Umbilical cord (tissue), 2 donors: ENCODE data around the gene LMO4. TPM values are rescaled to one million over a fixed set of nuclear protein-coding genes. Genes with fewer than 3 reads are reported as not detected.
A peak's percentile ranks its signal among the peaks of the same experiment; 100 is the strongest.

Experiments used
- DNase-seq: peaks from one replicate; pipeline ENCODE4 v3.0.0-alpha.2; 2015; ENCODE audit warnings: low spot score
- total RNA-seq: library from RNA; depleted of rRNA; stranded (reverse); fragments of >200 nt; gene quantifications from one replicate; pipeline ENCODE4 v1.2.3, GENCODE V29; 2014; ENCODE audit warnings: low replicate concordance; ENCODE audit not compliant: insufficient read depth

LMO4 gene
- total RNA-seq, 1 donor from 2014 or later, result 98.0 TPM

DNA sequence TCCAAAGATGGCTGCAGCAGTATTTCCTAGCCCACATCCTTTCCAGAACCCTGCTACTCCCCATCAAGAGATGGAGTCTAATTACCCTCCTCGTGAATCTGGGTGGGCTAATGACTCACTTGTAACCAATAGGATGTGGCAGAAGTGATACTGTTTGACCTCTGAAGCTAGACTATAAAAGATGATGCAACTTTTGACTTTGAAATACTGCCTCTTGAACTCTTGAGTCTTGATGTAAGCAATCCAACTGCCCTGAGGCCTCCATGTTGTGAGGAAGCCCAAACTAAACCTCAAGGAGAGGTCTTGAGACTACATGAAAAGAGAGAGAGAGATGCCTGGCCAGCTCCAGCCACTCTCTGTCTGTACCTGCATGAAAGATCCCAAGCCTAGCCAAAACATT is 29.5 kb downstream of the LMO4 start:
- no peak for DNase-seq

DNA sequence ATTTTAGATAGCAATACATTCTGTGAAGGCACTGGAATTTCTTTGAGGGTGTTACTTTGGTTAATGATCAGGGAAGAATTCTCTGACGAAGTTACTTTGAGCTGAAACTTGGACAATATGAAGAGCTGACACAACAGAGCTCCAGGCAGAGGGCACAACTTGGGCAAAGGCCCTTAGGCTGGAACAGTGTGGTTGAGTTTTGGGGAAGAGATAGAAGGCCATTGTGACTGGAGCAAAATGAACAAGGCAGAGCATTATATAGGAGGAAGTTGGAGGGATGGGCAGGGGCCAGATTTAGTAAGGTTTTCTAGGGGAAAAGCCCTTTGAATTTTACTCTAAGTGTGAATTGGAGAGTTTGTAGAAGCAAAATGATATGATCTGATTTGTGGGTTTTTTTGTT is 30.9 kb downstream of the LMO4 start:
- DNase-seq, result no peak

DNA sequence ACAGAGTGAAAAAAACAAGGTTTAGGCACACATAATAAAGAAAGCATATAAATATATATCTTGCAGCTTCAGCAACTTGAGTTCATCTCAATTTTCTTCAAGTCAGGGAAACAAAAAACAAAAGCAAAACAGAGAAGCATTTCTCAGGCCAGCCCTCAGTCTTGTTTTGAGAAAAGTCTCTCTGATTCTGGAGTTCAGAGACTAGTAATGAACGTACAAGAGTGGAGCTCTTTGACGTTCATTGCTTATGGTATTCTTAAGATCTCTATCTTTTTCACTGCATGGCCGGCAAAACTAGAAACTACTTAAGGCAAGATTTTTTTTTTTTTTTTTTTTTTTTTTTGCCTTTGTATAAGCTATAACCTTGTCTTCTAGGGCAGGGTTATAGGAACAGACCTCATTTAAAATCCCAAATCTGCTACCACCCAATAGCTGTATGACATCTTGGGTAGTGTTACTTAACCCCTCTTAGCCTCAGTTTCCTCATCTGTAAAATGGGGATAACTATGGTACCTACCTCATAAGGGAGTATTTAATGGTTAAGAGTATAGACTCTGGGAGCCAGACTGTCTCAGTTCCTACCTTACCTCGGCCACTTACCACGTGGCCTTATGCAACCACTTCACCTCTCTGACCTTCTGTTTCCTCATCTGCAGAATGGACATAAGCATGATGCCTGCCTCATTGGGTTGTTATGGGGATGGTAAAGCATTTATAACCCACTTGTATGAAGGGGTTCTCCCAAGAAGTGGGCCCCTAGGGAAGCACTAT is 33.6 kb downstream of the LMO4 start:
- DNase-seq, result no peak

DNA sequence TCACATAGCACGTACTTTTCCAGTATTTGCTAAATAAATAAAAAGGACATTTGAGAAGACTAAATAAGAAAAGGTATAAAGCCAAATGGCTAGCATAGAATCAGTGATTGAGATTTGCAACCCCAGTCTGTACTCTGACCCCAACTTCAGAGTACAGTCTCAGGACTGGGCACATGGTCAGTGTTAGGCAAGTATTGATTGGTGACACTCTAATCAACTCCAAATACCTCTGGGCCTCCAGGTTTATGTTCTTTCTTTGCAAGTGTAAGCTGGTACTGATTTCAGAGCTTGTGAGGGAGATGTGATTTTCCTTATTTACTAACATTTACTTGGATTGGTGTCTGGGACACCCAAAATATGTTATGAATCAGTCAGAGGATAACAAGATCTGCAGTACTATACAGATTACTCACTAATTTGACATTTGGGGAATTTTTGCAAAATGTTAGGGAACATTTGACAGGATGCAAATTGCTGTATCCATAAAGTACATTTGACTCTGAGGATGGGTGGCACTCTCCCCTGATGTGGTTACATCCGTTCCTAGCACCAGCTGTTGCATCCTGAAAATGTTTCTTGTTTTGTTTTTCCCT is 34.2 kb downstream of the LMO4 start:
- no peak for DNase-seq

DNA sequence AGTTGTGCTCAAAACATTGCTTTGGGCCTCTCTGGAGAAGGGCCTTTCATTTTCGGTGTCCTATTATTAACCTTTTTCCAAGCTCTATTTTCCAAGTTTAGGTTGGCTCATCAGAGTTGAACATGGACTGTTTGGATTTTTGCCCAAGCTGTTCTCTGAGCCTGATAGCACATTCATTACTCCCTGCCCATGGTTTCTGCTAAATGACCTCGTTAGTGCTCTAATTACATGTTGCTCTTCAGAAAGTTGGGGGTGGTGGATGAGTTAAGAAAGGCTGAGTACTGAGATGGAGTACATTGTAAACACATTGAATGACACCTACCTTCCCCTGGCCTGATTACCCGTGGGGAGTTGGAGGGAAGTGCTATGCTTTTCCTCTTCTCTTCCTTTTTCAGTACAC is 38.9 kb downstream of the LMO4 start:
- DNase-seq, result no peak

DNA sequence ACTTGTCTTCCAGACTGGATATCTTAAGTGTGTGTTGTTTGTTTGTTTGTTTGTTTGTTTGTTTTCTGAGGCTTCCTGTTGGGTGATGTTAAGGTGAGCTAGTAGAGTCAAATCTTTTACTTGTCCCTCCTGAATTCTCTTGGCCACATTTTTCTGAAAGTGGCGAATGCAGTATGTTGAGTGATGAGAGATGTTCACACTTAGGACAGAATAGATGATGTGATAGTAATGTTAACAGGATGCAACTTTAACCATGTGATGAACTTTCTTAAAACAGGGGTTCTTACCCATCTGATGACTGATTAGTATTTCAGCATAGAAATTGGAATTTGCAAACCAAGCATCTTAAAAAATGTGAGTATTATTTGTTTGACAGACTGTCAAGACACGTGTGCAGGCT is 40.2 kb downstream of the LMO4 start:
- DNase-seq, result no peak

DNA sequence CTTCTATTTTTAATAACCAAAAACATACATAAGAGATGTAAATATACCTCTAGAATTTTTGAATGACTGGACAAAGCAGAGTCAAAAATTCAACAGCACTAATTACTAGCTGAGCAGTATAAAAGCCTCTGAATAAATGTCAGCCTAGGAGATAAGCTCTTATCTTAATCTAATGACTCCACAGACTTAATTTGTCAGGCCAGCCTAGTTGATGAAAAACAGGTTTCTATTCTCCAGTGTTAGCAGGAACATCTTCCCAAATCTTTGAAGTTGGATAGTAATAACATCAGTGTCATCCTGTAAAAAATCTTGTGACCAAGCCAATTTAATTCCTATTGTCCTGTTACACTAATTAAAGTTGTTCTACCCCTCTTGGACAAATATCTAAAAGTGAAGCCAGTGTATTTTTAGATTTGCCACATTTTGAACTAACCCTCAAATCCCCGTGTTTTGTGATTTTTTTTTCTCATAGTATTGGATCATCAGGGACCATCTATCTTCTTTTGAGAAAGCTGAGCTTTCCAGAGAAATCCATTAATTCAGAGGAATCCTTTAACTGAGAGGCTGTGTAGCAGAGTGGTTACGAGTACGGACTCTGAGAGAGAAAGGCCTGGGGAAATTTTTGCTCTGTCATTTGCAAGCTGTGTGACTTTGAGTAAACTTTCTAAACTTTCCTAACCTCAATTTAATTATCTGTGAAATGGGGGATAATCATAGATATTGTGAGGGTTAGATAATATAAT is 41.2 kb downstream of the LMO4 start:
- DNase-seq, result peak; percentile 92

DNA sequence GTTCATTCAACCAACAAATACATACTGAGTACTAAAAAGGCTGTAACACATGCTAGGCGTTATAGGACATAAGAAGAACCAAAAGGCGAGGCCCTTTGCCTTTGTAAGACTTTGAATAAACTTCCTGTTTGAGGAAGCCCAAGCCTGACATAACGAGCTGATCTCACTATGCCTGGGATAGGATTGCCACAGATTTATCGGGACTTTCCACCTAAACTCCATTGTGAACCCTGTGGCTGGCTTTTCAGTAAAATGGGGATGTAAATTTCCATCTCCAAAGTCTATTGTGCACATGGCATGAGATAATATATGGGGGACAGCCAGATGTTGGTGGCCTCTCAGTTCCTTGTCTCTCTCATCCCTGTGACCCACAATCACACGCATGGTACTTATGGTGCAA is 41.9 kb downstream of the LMO4 start:
- DNase-seq, result no peak

DNA sequence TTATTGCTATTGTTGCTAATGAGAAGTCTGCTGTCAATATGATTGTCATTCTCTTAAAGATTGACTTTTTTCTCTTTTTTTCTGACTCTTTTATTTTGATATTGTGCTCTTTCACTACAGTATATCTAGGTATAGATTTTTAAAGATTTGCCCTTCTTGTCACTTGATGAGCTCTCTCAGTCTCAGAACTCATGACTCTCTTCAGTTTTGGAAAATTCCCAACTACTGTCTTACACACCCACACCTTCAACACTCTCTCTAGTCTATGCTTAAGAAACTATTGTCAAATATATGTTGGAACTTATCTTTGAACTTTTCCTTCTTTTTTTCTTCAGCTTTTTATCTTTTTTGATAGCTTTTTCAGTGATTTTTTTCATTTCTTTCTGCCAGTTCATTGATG is 50.6 kb downstream of the LMO4 start:
- DNase-seq, result no peak

DNA sequence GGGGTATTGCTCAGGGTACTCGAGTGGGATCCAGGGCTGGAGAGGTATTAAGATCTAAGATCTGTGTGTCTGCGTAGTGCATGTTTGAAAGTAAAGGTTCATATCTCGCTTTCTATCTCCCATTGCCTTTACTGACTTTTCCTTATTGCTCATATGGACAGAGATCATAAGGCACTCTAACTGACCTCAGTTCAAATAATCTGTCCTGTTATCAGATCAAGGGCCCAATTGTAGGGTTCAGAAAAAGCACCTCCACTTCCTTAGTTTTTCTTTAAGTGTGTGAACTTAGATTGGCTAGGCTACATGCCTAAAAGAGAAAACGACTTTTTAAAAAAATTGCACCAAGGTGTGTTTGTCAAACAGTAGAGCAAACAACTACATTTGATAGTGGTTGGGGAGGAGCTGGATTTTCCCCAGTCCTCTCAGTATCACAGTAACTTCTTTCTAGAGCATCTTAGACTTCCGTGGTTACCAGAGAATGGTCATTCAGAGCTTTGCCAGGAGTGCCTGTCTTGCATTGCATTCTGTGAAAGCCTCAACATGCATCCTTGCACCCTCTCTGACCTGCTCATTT is 57.6 kb downstream of the LMO4 start:
- DNase-seq, result no peak

DNA sequence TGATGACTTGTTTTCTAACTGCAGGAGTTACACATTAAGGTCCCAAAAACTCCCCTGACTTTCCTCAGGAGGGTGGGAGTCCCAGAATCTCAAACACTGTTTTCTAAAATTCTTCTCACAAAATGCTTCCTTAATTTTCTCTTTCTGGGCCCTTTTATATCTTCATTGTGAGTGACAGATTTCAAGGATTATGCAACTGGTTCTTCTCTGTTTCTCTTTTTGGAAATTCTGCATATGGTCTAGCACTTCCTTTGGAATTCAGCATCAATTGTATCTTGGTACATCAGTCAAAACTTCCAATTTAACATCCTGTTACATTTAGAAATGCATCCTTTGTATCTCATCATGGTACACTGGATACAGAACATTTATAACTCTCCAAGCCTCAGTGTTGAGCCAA is 59.7 kb downstream of the LMO4 start:
- DNase-seq, result no peak

DNA sequence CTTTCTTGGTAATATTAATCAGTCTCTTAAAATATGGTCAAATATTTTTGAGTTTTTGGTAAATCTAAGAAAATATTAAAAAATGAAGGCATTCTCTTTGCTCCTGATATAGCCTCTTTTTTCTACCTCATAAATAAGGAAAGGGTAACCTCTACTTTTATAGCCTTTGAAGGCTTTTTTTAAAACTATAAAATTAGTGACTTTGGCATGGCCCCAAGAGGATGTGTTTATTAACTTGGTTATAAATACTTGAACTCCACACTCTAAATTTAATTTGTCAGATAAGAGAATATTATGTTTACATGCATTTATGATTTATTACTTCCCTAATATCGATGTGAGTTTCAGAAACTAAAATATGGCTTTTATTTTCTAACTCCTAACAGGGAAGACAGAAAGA is 60.3 kb downstream of the LMO4 start:
- no peak for DNase-seq

DNA sequence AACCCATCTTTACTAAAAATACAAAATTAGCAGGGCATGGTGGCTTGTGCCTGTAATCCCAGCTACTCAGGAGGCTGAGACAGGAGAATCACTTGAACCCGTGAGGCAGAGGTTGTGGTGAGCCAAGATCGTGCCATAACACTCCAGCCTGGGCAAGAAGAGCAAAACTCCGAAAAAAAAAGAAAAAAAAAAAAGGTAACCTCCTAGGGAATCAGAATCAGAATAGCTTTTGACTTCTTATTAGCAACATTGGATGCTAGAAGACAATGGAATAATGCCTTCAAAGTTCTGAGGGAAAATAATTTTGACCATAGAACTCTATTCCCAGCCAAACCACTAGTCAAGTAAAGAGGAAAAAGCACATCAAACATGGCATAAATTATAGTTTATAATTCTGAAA is 60.9 kb downstream of the LMO4 start:
- no peak for DNase-seq

DNA sequence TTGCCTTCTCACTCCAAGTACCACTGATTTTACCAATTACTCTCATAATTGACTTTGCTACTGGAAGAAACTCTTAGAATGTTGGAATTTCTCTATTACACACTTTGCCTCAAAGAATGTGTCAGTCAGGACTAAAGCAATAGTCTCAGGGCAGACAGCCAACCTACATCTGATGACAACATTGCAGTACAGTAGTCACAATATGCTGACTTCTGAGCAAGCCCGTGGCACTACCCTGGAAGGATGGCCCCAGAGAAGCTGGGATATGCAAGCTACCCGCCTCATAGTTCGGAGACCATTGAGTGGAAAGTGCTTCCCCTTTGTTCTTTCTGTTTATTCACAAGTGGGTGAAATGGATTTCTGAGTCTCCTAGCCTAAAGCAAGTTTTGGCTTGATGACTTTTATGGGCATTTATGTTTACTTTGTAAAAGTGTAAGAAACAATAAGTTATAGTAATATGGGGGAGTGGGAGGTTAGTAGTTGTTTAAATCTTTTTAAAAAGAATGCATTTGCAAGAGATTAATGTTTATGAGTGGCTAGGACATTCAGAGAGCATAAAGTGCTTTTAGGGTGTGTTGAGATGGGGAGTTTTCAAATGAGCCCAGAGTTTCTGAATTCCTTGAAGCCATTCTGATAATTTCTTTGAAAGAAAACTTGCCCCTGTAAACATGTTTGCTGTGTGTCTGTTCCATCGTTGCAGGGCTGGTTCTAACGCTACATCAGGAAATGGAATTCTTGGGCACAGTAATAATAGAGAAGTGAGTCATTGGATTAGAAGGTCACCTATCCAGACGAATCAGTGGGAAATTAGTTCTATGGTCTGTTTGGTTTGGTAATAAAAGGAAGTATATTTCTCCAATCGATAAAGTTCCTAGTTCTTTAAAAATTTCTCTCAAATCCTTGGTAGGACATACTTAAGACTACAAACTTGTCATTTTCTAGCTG is 63.8 kb downstream of the LMO4 start:
- no peak for DNase-seq

DNA sequence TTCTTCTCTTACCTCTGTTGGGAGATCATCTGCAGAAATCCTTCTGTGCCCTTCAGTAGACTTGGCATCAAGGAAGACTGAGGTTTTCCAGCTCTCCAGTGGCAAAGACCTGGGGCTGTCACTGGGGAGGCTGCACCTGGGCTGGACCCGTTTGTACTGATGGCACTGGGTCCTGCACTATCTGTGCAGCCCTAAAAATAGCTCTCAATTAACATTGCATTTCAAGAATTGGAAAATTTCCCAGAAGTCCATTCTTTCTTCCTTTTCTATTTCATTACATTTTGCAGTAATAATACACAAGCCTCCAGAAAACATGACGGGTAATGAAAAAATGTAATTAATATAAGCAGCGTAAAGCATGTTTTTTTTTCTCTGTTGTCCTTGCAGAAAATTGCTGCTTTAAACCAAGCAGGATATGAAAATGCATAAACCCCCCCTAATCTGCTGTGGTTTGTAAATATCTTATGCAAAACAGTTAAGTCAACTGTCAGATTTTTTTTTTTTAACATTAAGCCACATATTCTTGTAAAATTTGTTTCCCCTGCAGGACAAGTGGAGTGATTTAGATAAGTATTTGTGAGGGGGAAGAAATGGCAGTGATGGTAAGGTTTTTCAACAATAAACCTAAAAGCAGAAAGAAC is 64.9 kb downstream of the LMO4 start:
- DNase-seq, result no peak

DNA sequence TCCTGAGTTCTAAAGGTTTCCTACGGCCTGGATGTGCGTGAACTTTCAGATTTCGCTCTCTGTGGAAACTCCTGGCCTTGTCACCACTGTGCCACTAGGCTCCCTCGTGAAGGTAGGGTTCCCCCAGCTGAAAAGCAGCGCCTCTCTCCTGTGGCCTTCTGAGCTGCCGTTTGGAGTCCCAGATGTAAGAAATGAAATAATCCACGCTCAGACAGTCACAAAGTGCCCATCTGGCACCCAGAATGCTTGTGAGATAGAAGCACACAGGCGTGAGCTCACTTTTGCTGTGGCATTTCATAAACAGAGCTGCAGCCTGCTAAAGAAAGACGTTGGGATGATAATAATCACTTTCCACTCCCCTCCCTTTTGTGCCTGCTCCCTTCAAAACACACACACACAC is 65.8 kb downstream of the LMO4 start:
- DNase-seq, result no peak

DNA sequence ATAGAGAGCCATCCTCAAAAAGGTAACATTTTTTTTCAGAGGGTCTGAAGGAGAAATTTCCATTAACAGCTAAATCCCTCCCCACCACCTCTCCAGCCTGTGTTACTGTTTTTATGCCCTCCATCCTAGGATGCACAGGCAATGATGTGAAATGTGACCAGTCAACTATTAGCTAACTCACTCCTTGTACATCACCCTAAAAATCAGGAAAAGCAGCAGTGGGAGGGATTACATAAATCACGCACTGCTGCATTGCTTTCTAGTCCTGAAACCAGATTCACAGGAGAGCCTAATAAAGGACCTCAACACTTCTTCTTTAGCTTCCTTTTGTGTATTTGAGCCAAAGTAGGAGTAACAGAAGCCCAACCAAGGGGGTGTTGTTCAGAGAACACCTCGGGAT is 66.3 kb downstream of the LMO4 start:
- DNase-seq, result no peak
